Gastrocnemius medialis (tissue), 4 donors: Measurements from ENCODE around the gene ELP2. TPM values are rescaled to one million over a fixed set of nuclear protein-coding genes. Genes with fewer than 3 reads are reported as not detected.

Experiments
- ATAC-seq, 2 donors: fragments of 150-250 bp; one replicate each; pipeline ENCODE4 v1.9.1; 2016
- DNase-seq, 2 donors: peaks; one replicate each; pipeline ENCODE4 v3.0.0-alpha.2; 2019
- H3K27ac ChIP-seq, 4 donors: fragments of 200-600 bp; sonication (generic); 1 replicate in 1 of 4; 2 replicates in 3 of 4; pipeline ENCODE4 v1.5.1; 2016 to 2018; ENCODE audit warnings: mild to moderate bottlenecking in 2 of 4, moderate library complexity in 1 of 4
- H3K27me3 ChIP-seq, 3 donors: fragments of 200-600 bp; sonication (generic) in 2 of 3; 1 replicate in 1 of 3; 2 replicates in 2 of 3; pipeline versions ENCODE4 v1.5.1 to v1.6.0; 2016 to 2019; ENCODE audit warnings: mild to moderate bottlenecking in 1 of 3, moderate library complexity in 1 of 3
- H3K36me3 ChIP-seq, 2 donors: fragments of 200-600 bp; sonication (generic) in 1 of 2; one replicate each; pipeline ENCODE4 v1.5.1; 2017 to 2018
- H3K4me1 ChIP-seq, 2 donors: fragments of 200-600 bp; sonication (generic) in 1 of 2; one replicate each; pipeline ENCODE4 v1.5.1; 2016 to 2017; ENCODE audit warnings: mild to moderate bottlenecking in 2 of 2
- H3K4me3 ChIP-seq, 4 donors: fragments of 200-600 bp; sonication (generic) in 3 of 4; 1 replicate in 1 of 4; 2 replicates in 3 of 4; pipeline ENCODE4 v1.5.1; 2016 to 2019; ENCODE audit warnings: mild to moderate bottlenecking in 2 of 4
- H3K9me3 ChIP-seq, 3 donors: fragments of 200-600 bp; sonication (generic) in 2 of 3; 1 replicate in 1 of 3; 2 replicates in 2 of 3; pipeline ENCODE4 v1.5.1; 2016 to 2019
- POLR2A ChIP-seq, 2 donors: fragments of 450-650 bp; IDR thresholded peaks; one replicate each; pipeline ENCODE4 v1.6.1; 2017; ENCODE audit warnings: antibody characterized with exemption in 2 of 2, mild to moderate bottlenecking in 2 of 2, moderate library complexity in 2 of 2
- in situ Hi-C, 4 donors: fragments of 200-750 bp; cut with MboI; loops; one replicate each; pipeline versions ENCODE4 v1.15.0 to v1.8.0; 2017; ENCODE audit warnings: low sequenced_read_pairs in 4 of 4
- intact Hi-C: fragments of 100-400 bp; cut with DNase I; formaldehyde crosslinking; loops from one replicate; pipeline ENCODE4 v1.15.1; 2023; ENCODE audit warnings: low total_unique reads
- total RNA-seq, 4 donors: library from RNA; depleted of rRNA; stranded (reverse); fragments of >200 nt; gene quantifications; one replicate each; pipeline versions ENCODE4 v1.1.0 to v1.2.3, GENCODE V29; 2016
- TF ChIP-seq, protein P1 (sequence below), 5 experiments: fragments of 450-650 bp in 3 of 5; fragments of 200-600 bp in 2 of 5; sonication (generic) in 2 of 5; IDR thresholded peaks in 4 of 5; conservative IDR thresholded peaks in 1 of 5; 1 replicate in 4 of 5; 2 replicates in 1 of 5; pipeline ENCODE4 v1.5.1; 2016 to 2019; ENCODE audit warnings: antibody characterized with exemption in 5 of 5, mild to moderate bottlenecking in 3 of 5, moderate library complexity in 3 of 5

The ELP2 gene
- total RNA-seq, 4 donors from 2014 or later, result 23.7 to 51.0 (median 42.8) TPM

DNA sequence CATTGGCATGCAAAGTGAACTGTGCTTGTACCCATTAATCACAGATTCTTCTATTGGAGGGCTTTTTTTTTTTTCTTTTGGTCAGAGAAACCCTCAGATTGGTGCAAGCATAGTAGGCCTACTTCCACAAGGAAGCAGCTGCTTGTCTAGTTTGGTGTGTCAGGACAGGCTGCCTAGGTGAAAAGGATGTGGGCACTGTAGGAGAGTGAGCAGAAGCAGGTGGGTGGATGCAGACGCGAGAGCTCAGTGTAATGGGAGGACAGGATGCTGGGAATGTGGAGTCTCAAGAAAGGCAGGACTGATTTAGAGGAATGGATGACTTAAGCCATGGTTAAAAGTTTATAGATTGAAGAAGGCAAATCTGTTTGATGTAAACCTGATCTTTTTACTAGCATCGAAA lies 3.1 kb downstream of the ELP2 start:
- DNase-seq, result no peak
- no peak for ATAC-seq
- no peak overlapping the region for H3K4me3 ChIP-seq
- H3K9me3 ChIP-seq, result no peaks in the 10 kb centered on the region
- H3K27ac ChIP-seq, result no peak overlapping the region
- intact Hi-C loops (no loop called here), in situ Hi-C loops (no loop called here)
- peaks cover 0 to 14% of the 10 kb centered on the region in 2 donors for H3K36me3 ChIP-seq
- no peaks in the 10 kb centered on the region for H3K27me3 ChIP-seq
- no peak for TF ChIP-seq POLR2A (IDR thresholded peaks at IDR 0.05)
- TF ChIP-seq, protein P1, sequence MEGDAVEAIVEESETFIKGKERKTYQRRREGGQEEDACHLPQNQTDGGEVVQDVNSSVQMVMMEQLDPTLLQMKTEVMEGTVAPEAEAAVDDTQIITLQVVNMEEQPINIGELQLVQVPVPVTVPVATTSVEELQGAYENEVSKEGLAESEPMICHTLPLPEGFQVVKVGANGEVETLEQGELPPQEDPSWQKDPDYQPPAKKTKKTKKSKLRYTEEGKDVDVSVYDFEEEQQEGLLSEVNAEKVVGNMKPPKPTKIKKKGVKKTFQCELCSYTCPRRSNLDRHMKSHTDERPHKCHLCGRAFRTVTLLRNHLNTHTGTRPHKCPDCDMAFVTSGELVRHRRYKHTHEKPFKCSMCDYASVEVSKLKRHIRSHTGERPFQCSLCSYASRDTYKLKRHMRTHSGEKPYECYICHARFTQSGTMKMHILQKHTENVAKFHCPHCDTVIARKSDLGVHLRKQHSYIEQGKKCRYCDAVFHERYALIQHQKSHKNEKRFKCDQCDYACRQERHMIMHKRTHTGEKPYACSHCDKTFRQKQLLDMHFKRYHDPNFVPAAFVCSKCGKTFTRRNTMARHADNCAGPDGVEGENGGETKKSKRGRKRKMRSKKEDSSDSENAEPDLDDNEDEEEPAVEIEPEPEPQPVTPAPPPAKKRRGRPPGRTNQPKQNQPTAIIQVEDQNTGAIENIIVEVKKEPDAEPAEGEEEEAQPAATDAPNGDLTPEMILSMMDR (IDR thresholded peaks at IDR 0.05 in 4 of 5, conservative IDR thresholded peaks at IDR 0.05 in 1 of 5), result no peak
- H3K4me1 ChIP-seq, result peaks cover 21 to 30% of the 10 kb centered on the region in 2 donors

DNA sequence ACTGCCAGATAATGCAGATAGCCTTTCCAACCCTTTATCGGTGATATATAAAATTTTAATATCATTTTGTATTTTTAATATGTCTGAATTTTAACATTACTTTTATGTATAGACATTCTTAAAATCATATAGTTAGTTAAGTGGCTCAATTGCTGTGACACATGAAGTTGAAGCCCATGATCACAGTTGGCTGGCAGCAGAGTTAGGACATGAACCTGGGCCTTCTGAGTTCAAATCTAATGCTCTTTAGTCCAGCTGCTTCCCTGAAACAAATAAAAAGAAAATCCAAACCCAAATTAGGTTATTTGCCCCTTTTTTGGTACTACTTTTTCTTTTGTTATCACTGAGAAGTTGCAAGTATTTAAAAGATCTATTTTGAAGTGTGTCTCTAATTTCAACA lies 5.6 kb downstream of the ELP2 start:
- intact Hi-C loops (no loop called here), in situ Hi-C loops (no loop called here)
- H3K27ac ChIP-seq, result no peak overlapping the region
- no peak for ATAC-seq
- no peak for DNase-seq
- TF ChIP-seq, protein P1 (IDR thresholded peaks at IDR 0.05 in 4 of 5, conservative IDR thresholded peaks at IDR 0.05 in 1 of 5), result no peak
- no peak for TF ChIP-seq POLR2A (IDR thresholded peaks at IDR 0.05)
- no peaks in the 10 kb centered on the region for H3K27me3 ChIP-seq
- H3K9me3 ChIP-seq, result no peaks in the 10 kb centered on the region
- no peak overlapping the region for H3K4me3 ChIP-seq
- H3K36me3 ChIP-seq, result peaks cover 0 to 39% of the 10 kb centered on the region in 2 donors
- H3K4me1 ChIP-seq, result peaks cover 14 to 24% of the 10 kb centered on the region in 2 donors

DNA sequence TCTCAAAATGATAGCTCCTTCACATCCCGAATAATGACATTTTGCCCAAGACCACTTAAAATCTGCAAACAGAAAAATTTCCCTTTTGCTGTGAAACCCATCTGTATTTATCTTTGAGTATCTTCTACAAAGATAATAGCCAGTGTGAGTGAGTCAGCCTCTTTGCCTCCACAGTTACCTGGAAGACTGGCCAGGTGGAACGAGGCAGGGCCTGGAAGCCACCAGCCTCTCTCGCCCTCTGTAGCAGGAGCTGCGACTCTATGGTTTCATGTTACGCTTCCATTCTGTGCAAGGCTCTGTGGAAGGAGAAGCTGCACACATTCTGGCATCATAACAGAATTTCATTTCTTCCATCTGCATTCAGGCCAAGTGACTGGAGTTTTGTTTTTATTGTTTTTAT lies 9.5 kb downstream of the ELP2 start:
- intact Hi-C loops, result no loop called here
- Histone ChIP-seq H3K27ac (no peak overlapping the region), H3K27me3 (no peaks in the 10 kb centered on the region), H3K4me1 (no peaks in the 10 kb centered on the region), H3K4me3 (no peak overlapping the region), H3K9me3 (no peaks in the 10 kb centered on the region), H3K36me3 (peaks cover 0 to 73% of the 10 kb centered on the region in 2 donors)
- TF ChIP-seq, protein P1 (IDR thresholded peaks at IDR 0.05 in 4 of 5, conservative IDR thresholded peaks at IDR 0.05 in 1 of 5), result no peak
- no peak for TF ChIP-seq POLR2A (IDR thresholded peaks at IDR 0.05)
- in situ Hi-C loops, result no loop called here
- ATAC-seq (no peak), DNase-seq (no peak)

DNA sequence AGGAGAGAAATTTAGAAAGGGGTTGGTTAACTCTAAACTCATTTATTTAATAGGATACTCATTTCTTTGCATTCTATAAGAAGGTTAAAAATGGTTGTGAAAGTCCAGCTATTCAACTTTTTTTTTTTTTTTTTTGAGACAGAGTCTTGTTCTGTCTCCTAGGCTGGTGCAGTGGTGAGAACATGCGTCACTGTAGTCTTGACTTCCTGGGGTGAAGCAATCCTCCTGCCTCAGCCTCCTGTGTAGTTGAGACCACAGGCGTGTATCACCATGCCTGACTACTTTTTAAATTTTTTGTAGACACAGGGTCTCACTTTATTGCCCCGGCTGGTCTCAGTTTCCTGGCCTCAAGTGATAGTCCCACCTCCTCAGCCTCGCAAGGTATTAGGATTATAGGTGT lies 11.9 kb downstream of the ELP2 start:
- Histone ChIP-seq H3K27me3 (no peaks in the 10 kb centered on the region), H3K4me1 (no peaks in the 10 kb centered on the region), H3K36me3 (peaks cover 4 to 92% of the 10 kb centered on the region in 2 donors), H3K27ac (no peak overlapping the region), H3K9me3 (no peaks in the 10 kb centered on the region), H3K4me3 (no peak overlapping the region)
- no peak for TF ChIP-seq POLR2A (IDR thresholded peaks at IDR 0.05)
- TF ChIP-seq, protein P1 (IDR thresholded peaks at IDR 0.05 in 4 of 5, conservative IDR thresholded peaks at IDR 0.05 in 1 of 5), result no peak
- DNase-seq (no peak), ATAC-seq (no peak)
- intact Hi-C loops (no loop called here), in situ Hi-C loops (no loop called here)

DNA sequence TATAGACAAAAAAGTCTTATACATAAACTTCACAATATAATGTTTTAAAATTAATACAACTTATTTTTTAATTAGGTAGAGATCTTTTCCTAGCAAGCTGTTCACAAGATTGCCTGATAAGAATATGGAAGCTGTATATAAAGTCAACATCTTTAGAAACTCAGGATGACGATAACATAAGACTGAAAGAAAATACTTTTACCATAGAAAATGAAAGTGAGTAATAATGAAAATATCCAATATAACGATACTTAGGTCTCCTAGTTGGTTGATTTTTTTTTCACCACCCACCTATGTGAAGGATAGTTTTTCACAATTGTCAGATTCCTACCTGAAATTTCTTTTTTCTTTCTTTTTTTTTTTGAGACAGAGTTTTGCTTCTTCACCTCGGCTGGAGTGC lies 13.1 kb downstream of the ELP2 start:
- Histone ChIP-seq H3K27ac (no peak overlapping the region), H3K36me3 (peaks cover 4 to 94% of the 10 kb centered on the region in 2 donors), H3K4me3 (no peak overlapping the region), H3K4me1 (no peaks in the 10 kb centered on the region), H3K9me3 (no peaks in the 10 kb centered on the region), H3K27me3 (no peaks in the 10 kb centered on the region)
- intact Hi-C loops (no loop called here), in situ Hi-C loops (no loop called here)
- ATAC-seq (no peak), DNase-seq (no peak)
- TF ChIP-seq, protein P1 (IDR thresholded peaks at IDR 0.05 in 4 of 5, conservative IDR thresholded peaks at IDR 0.05 in 1 of 5), result no peak
- TF ChIP-seq POLR2A (IDR thresholded peaks at IDR 0.05), result no peak
